Skeletal muscle cell (primary cell): ENCODE measurements around the gene LUZP1.

ENCODE experiments used
- DNase-seq: peaks from one replicate; pipeline ENCODE4 v3.0.0-alpha.2; 2010; ENCODE audit warnings: low read depth
- H3K4me3 ChIP-seq: 2 replicates; pipeline ENCODE4 v1.5.1; 2011; ENCODE audit warnings: low read depth, mild to moderate bottlenecking, control low read depth, low read length, moderate library complexity

The LUZP1 gene

GRCh38 chr1:23051290-23051909 is 117.3 kb downstream of the LUZP1 start:
- H3K4me3 ChIP-seq, result no peak overlapping the region
- DNase-seq, result no peak

GRCh38 chr1:23050201-23050600 is 118.5 kb downstream of the LUZP1 start:
- no peak for DNase-seq
- H3K4me3 ChIP-seq, result no peak overlapping the region

GRCh38 chr1:23044035-23044434 is 124.6 kb downstream of the LUZP1 start:
- H3K4me3 ChIP-seq, result no peak overlapping the region
- DNase-seq, result no peak

- no peak for DNase-seq
- H3K4me3 ChIP-seq, result no peak overlapping the region
Measured at GRCh38 chr1:23040509-23040908, 128.1 kb downstream of the LUZP1 start.

GRCh38 chr1:23039308-23039826 is 129.3 kb downstream of the LUZP1 start:
- no peak for DNase-seq
- H3K4me3 ChIP-seq, result no peak overlapping the region

- no peak overlapping the region for H3K4me3 ChIP-seq
- DNase-seq, result no peak
Measured at GRCh38 chr1:23037081-23037740, 131.4 kb downstream of the LUZP1 start.

GRCh38 chr1:23035823-23036452 is 132.7 kb downstream of the LUZP1 start:
- H3K4me3 ChIP-seq, result no peak overlapping the region
- no peak for DNase-seq
